HEK293 (cell line): ENCODE results near the gene ESRRA.

Source experiments
- GFI1B ChIP-seq: fragments of 450-650 bp; formaldehyde crosslinking; IDR thresholded peaks from 2 replicates; pipeline ENCODE4 v1.5.1; 2016; ENCODE audit warnings: missing biosample characterization, missing genetic modification characterization
- GLIS1 ChIP-seq: fragments of 450-650 bp; formaldehyde crosslinking; IDR thresholded peaks from 2 replicates; pipeline ENCODE4 v1.5.1; 2016; ENCODE audit warnings: missing biosample characterization, missing genetic modification characterization
- GLIS2 ChIP-seq: fragments of 450-650 bp; formaldehyde crosslinking; IDR thresholded peaks from 2 replicates; pipeline ENCODE4 v1.5.1; 2016; ENCODE audit warnings: missing biosample characterization, missing genetic modification characterization
- IKZF3 ChIP-seq: fragments of 450-650 bp; IDR thresholded peaks from 2 replicates; pipeline ENCODE4 v1.5.0; 2018; ENCODE audit warnings: missing biosample characterization, mild to moderate bottlenecking, missing genetic modification characterization, moderate library complexity
- PRDM10 ChIP-seq: fragments of 450-650 bp; formaldehyde crosslinking; IDR thresholded peaks from 2 replicates; pipeline ENCODE4 v1.5.1; 2016; ENCODE audit warnings: missing biosample characterization, missing genetic modification characterization
- SCRT1 ChIP-seq: fragments of 450-650 bp; formaldehyde crosslinking; IDR thresholded peaks from 2 replicates; pipeline ENCODE4 v1.5.1; 2016; ENCODE audit warnings: missing biosample characterization, missing genetic modification characterization, borderline replicate concordance
- SP7 ChIP-seq: fragments of 450-650 bp; formaldehyde crosslinking; IDR thresholded peaks from 2 replicates; pipeline ENCODE4 v1.5.1; 2016; ENCODE audit warnings: missing biosample characterization, missing genetic modification characterization
- WT1 ChIP-seq: fragments of 450-650 bp; formaldehyde crosslinking; IDR thresholded peaks from 2 replicates; pipeline ENCODE4 v1.5.1; 2016; ENCODE audit warnings: missing biosample characterization, missing genetic modification characterization
- YY1 ChIP-seq: fragments of 450-650 bp; formaldehyde crosslinking; IDR thresholded peaks from 2 replicates; pipeline ENCODE4 v1.5.1; 2018; ENCODE audit warnings: missing biosample characterization, missing genetic modification characterization
- ZFP41 ChIP-seq: fragments of 450-650 bp; formaldehyde crosslinking; IDR thresholded peaks from 2 replicates; pipeline ENCODE4 v1.5.1; 2016; ENCODE audit warnings: missing biosample characterization, missing genetic modification characterization, borderline replicate concordance
- ZNF114 ChIP-seq: fragments of 450-650 bp; formaldehyde crosslinking; IDR thresholded peaks from 2 replicates; pipeline ENCODE4 v1.5.0; 2017; ENCODE audit warnings: missing biosample characterization, missing genetic modification characterization
- ZNF138 ChIP-seq: fragments of 450-650 bp; formaldehyde crosslinking; IDR thresholded peaks from 2 replicates; pipeline ENCODE4 v1.5.1; 2016; ENCODE audit warnings: missing biosample characterization, missing genetic modification characterization, borderline replicate concordance
- ZNF2 ChIP-seq: fragments of 450-650 bp; formaldehyde crosslinking; IDR thresholded peaks from 2 replicates; pipeline ENCODE4 v1.5.1; 2016; ENCODE audit warnings: missing biosample characterization, missing genetic modification characterization
- ZNF214 ChIP-seq: fragments of 450-650 bp; formaldehyde crosslinking; IDR thresholded peaks from 2 replicates; pipeline ENCODE4 v1.5.1; 2017; ENCODE audit warnings: missing biosample characterization, mild to moderate bottlenecking, missing genetic modification characterization, borderline replicate concordance
- ZNF366 ChIP-seq: fragments of 450-650 bp; formaldehyde crosslinking; conservative IDR thresholded peaks from 2 replicates; pipeline ENCODE4 v1.5.1; 2016; ENCODE audit warnings: missing biosample characterization, missing genetic modification characterization
- ZNF391 ChIP-seq: fragments of 450-650 bp; formaldehyde crosslinking; IDR thresholded peaks from 2 replicates; pipeline ENCODE4 v1.5.1; 2016; ENCODE audit warnings: low read depth, missing biosample characterization, missing genetic modification characterization, borderline replicate concordance
- ZNF561 ChIP-seq: fragments of 450-650 bp; IDR thresholded peaks from 2 replicates; pipeline ENCODE4 v1.5.1; 2018; ENCODE audit warnings: missing biosample characterization, missing genetic modification characterization, borderline replicate concordance
- ZNF610 ChIP-seq: fragments of 450-650 bp; formaldehyde crosslinking; IDR thresholded peaks from 2 replicates; pipeline ENCODE4 v1.5.1; 2016; ENCODE audit warnings: missing biosample characterization, missing genetic modification characterization, borderline replicate concordance
- ZNF76 ChIP-seq: fragments of 450-650 bp; formaldehyde crosslinking; IDR thresholded peaks from 2 replicates; pipeline ENCODE4; 2016; ENCODE audit warnings: low read depth, missing biosample characterization, missing genetic modification characterization, borderline replicate concordance
- ZSCAN16 ChIP-seq: fragments of 450-650 bp; formaldehyde crosslinking; IDR thresholded peaks from 2 replicates; pipeline ENCODE4 v1.5.1; 2016; ENCODE audit warnings: missing biosample characterization, missing genetic modification characterization
- ZSCAN30 ChIP-seq: fragments of 450-650 bp; IDR thresholded peaks from 2 replicates; pipeline ENCODE4 v1.5.1; 2018; ENCODE audit warnings: missing biosample characterization, mild to moderate bottlenecking, missing genetic modification characterization, moderate library complexity
- ZSCAN4 ChIP-seq: fragments of 450-650 bp; formaldehyde crosslinking; IDR thresholded peaks from 2 replicates; pipeline ENCODE4 v1.5.1; 2017; ENCODE audit warnings: missing biosample characterization, missing genetic modification characterization
- TF ChIP-seq, protein P1 (sequence below): fragments of 450-650 bp; formaldehyde crosslinking; IDR thresholded peaks from 2 replicates; pipeline ENCODE4 v1.5.1; 2017; ENCODE audit warnings: missing biosample characterization, missing genetic modification characterization
- TF ChIP-seq, protein P2 (sequence below): fragments of 450-650 bp; formaldehyde crosslinking; conservative IDR thresholded peaks from 2 replicates; pipeline ENCODE4 v1.5.1; 2016; ENCODE audit warnings: low read depth, missing biosample characterization, missing genetic modification characterization
- TF ChIP-seq, protein P3 (sequence below): fragments of 450-650 bp; formaldehyde crosslinking; IDR thresholded peaks from 2 replicates; pipeline ENCODE4 v1.5.1; 2016; ENCODE audit warnings: missing biosample characterization, missing genetic modification characterization
- TF ChIP-seq, protein P4 (sequence below): IDR thresholded peaks from 2 replicates; pipeline ENCODE4 v1.6.1; 2011; ENCODE audit warnings: mild to moderate bottlenecking, low read depth, low read length, borderline replicate concordance

ESRRA gene

GRCh38 chr11:64269540-64270220, 35.6 kb upstream of the ESRRA start (continued):
- TF ChIP-seq, protein P1, sequence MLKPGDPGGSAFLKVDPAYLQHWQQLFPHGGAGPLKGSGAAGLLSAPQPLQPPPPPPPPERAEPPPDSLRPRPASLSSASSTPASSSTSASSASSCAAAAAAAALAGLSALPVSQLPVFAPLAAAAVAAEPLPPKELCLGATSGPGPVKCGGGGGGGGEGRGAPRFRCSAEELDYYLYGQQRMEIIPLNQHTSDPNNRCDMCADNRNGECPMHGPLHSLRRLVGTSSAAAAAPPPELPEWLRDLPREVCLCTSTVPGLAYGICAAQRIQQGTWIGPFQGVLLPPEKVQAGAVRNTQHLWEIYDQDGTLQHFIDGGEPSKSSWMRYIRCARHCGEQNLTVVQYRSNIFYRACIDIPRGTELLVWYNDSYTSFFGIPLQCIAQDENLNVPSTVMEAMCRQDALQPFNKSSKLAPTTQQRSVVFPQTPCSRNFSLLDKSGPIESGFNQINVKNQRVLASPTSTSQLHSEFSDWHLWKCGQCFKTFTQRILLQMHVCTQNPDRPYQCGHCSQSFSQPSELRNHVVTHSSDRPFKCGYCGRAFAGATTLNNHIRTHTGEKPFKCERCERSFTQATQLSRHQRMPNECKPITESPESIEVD (tag by site-specific recombination), result no peak
- TF ChIP-seq ZSCAN4 (tag by site-specific recombination) (peak; percentile 86), ZNF2 (no peak), ZNF76 (tag by site-specific recombination) (peak; percentile 97; the same call in 1 of the 2 replicates), ZSCAN16 (tag by site-specific recombination) (peak; percentile 94), ZNF214 (tag by site-specific recombination) (no peak), GLIS1 (tag by site-specific recombination) (peak; percentile 56), IKZF3 (tag by site-specific recombination) (peak; percentile 100), ZNF114 (tag by site-specific recombination) (no peak), ZNF366 (peak; percentile 18; the same call in 1 of the 2 replicates), ZNF138 (tag by site-specific recombination) (no peak), GFI1B (tag by site-specific recombination) (no peak), ZFP41 (tag by site-specific recombination) (no peak), GLIS2 (tag by site-specific recombination) (peak; percentile 61), WT1 (no peak), PRDM10 (no peak), ZNF610 (tag by site-specific recombination) (no peak), SP7 (peak; percentile 34; the same call in 1 of the 2 replicates), ZSCAN30 (tag by site-specific recombination) (peak; percentile 73), SCRT1 (tag by site-specific recombination) (no peak), YY1 (tag by site-specific recombination) (peak; percentile 97), ZNF391 (tag by site-specific recombination) (peak; percentile 16; the same call in 1 of the 2 replicates), ZNF561 (tag by site-specific recombination) (peak; percentile 81; the same call in 1 of the 2 replicates)
- TF ChIP-seq, protein P2, sequence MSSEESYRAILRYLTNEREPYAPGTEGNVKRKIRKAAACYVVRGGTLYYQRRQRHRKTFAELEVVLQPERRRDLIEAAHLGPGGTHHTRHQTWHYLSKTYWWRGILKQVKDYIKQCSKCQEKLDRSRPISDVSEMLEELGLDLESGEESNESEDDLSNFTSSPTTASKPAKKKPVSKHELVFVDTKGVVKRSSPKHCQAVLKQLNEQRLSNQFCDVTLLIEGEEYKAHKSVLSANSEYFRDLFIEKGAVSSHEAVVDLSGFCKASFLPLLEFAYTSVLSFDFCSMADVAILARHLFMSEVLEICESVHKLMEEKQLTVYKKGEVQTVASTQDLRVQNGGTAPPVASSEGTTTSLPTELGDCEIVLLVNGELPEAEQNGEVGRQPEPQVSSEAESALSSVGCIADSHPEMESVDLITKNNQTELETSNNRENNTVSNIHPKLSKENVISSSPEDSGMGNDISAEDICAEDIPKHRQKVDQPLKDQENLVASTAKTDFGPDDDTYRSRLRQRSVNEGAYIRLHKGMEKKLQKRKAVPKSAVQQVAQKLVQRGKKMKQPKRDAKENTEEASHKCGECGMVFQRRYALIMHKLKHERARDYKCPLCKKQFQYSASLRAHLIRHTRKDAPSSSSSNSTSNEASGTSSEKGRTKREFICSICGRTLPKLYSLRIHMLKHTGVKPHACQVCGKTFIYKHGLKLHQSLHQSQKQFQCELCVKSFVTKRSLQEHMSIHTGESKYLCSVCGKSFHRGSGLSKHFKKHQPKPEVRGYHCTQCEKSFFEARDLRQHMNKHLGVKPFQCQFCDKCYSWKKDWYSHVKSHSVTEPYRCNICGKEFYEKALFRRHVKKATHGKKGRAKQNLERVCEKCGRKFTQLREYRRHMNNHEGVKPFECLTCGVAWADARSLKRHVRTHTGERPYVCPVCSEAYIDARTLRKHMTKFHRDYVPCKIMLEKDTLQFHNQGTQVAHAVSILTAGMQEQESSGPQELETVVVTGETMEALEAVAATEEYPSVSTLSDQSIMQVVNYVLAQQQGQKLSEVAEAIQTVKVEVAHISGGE (tag by site-specific recombination), result peak; percentile 98
- TF ChIP-seq, protein P3, sequence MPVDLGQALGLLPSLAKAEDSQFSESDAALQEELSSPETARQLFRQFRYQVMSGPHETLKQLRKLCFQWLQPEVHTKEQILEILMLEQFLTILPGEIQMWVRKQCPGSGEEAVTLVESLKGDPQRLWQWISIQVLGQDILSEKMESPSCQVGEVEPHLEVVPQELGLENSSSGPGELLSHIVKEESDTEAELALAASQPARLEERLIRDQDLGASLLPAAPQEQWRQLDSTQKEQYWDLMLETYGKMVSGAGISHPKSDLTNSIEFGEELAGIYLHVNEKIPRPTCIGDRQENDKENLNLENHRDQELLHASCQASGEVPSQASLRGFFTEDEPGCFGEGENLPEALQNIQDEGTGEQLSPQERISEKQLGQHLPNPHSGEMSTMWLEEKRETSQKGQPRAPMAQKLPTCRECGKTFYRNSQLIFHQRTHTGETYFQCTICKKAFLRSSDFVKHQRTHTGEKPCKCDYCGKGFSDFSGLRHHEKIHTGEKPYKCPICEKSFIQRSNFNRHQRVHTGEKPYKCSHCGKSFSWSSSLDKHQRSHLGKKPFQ (tag by site-specific recombination), result peak; percentile 92; the same call in 1 of the 2 replicates
- TF ChIP-seq, protein P4, sequence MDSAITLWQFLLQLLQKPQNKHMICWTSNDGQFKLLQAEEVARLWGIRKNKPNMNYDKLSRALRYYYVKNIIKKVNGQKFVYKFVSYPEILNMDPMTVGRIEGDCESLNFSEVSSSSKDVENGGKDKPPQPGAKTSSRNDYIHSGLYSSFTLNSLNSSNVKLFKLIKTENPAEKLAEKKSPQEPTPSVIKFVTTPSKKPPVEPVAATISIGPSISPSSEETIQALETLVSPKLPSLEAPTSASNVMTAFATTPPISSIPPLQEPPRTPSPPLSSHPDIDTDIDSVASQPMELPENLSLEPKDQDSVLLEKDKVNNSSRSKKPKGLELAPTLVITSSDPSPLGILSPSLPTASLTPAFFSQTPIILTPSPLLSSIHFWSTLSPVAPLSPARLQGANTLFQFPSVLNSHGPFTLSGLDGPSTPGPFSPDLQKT, result peak; percentile 73; the same call in 1 of the 2 replicates
